GM20431 (cell line): Measurements from ENCODE around the gene CCNJL.
"Not testable (repeated sequence)": the region's sequence is repeated elsewhere in the genome, so short reads cannot be mapped to it uniquely, and the experiment has no call there.

Source experiments
- in situ Hi-C: fragments of 300-500 bp; cut with MseI, MboI; formaldehyde crosslinking; loops from one replicate; pipeline ENCODE4 v1.15.0; 2020; ENCODE audit warnings: low sequenced_read_pairs; ENCODE audit not compliant: unreplicated experiment

The CCNJL gene

DNA sequence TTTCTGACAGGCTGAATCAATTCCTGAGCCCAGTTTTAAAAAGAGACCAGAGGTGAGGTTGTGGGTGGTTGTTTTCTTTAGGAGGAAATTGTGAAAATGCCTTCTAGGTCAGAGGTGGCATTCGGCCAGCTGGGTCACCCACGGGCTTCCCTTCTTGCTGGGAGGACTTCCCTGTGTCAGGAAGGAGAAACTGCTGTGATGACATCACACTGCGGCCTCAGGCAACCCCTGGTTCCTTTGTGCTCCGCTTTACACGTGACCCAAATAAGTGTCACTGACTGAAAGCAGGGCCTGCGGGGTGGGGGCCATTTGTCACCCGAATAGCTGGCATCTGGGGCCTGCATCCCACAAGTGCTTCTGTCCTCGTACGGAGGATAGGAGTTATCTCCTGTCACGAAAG, 43.3 kb downstream of the CCNJL start:
- in situ Hi-C loops, result no loop called here

GRCh38 chr5:160268121-160268520, 44.2 kb downstream of the CCNJL start:
- in situ Hi-C loops, result no loop called here

DNA sequence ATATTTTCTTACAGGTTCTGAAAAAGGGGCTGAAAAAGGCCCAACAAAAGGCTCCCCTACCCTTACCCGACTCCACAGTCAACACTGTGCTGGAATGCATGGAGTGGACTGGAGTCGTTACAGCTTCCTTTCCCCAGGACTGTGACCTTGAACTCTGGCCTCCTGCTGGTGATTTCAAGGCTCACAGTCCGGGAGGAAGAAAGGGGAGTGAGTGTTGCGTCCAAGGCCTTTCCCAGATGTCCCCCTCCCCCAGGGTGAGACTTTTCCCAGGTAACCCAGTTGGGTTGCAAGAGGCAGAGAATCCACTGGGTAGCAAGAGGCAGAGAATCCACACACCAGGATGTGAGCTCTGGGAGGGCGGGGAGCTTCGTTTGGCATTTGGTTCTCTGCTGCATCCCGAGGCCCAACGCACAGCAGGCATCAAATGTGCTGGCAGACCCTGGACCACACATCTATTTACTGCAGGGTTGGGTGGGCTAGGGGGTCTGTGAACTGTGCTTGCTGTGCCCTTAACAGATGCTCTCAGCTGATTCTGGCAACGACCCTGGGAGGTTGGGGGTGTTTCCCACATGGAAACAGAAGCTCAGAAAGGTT, 45.5 kb downstream of the CCNJL start:
- in situ Hi-C loops, result no loop called here

- in situ Hi-C loops, result no loop called here
These were observed 46.3 kb downstream of the CCNJL start for GRCh38 chr5:160266044-160266443.

GRCh38 chr5:160263326-160263855, 49.0 kb downstream of the CCNJL start:
- in situ Hi-C loops, result no loop called here

- in situ Hi-C loops, result no loop called here
These were observed 50.0 kb downstream of the CCNJL start for GRCh38 chr5:160262151-160263074.

DNA sequence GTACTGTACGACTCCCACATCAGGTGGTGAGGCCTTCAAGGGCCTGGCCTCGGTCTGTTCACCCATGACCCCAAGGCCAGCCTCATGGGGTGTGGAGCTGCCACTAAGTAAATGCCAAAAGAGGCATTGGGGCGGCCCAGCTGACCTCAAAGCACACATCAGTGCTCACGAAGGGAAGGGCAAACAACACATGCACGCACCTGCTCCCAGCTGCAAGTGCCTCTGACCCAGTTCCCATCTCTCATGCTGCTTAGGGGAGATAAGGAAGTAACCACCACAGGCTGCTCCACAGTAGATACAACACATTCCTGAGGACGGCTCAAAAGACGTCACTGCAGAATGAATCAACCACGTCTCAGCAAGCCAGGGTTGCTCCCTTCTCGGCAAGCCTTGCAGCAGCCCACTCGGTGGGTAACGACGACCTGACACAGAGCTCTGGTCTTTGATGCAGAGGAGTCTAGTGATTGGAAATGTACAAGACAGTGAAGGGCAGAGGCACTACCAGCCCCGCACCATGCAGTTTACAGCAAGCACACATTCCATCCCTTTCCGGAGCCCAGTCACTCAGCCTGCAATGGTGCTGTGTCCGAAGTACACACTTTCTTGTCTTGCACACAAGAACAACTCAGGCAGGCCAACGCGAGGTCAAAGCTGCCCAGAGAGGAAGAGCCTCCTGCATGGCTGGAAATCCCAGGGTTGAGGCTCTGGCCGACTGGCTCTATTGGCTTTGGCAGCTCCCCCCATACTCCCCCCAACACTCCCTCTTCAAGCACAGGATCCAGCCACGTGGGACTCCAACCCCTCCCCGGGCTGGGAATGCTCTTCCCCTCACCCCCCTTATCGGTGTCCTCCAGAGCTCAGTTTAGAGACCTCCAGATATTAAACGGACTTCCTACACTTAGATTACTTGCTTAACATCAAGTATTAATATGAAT, 51.2 kb downstream of the CCNJL start:
- in situ Hi-C loops, result no loop called here

DNA sequence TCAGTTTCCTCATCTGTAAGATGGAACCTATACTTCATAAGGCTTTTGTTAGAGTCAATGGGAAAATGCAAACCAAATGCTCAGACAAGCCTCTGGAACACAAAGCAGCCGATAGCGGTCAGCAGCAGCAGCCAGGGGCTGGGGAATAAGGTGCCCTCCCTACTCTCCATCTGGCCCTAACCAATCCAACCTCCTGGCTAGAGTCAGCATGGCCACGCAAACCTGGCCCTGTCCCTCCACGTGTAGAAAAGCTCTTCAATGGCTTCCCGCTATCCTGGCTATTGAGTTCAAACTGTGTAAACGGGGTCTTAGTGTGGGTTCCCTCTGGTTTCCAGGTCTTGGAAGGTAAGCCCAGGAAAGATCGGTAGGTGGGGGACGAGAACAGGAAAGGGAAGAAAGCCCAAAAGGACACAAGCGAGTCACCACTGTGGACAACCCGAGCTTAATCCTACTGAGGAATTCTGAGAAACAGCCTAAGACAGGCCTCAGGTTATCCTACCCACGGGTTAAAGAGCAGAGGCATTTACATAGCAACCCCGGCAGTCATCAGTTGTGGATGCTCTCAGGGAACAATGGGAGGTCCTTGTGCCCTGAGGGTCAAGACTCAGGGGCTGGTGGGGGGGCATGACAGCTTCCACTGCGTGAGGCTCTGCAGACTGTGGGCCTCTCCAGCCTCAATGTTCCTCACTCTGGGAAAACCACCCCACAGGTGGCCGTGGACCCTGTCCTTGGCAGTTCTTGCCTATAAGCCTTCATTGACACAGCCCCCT, 52.2 kb downstream of the CCNJL start:
- in situ Hi-C loops, result no loop called here

- in situ Hi-C loops, result no loop called here
These were observed 53.0 kb downstream of the CCNJL start for GRCh38 chr5:160259341-160259740.

DNA sequence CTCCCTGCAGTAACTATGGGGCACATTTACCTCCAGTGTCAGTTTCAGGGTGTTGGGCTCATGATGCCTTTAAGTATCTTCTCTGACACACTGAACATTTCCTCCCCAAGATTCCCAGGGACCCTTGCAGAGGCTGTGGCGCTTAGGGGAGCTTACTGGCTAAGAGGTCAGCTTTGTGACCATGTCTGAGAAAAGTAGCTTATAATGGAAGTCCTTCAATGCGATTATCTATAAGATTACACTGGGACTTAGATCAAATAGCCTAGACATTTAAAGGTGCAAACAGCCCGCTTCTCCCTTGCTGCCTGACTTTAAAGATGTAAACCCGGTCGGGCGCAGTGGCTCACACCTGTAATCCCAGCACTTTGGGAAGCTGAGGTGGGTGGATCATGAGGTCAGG, 57.7 kb downstream of the CCNJL start:
- in situ Hi-C loops, result no loop called here

DNA sequence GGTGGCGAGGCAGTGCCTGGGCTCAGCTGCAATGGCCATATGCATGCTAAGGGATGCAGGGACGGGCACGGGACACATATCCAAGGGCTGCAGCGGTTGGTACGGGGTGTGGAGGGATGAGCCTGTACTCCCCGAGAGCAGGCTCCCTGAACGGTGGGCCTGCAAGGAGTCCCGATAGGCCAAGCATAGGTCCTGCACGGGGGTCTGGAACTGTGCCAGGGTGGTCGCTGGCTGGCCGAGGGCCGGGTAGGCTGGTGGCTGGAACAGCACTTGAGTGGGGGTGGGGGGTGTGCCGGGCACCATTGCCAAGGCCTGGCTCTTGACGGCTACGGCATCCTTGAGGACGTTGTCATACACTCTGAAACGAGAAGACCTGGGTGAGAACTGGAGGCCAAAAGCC, 58.9 kb downstream of the CCNJL start:
- in situ Hi-C loops, result no loop called here

DNA sequence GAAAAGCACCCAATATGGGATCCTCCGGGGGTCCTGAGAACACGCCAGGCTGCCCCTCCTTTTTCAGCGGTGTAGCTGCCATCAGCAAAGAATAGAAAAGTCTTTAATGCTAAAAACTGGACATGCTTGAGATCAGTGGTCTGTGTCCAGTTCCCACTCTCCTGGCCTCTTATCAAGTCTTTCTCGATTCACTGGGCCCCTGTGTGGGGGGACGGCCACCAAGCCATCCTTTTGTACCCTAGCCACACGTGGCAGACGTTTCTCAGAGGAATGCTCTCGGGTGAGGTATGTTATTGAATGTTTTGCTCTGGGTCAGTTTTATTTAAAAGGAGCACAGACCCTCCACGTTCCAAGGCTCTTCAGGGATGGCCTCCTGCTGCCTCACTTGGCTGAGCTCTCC, 59.4 kb downstream of the CCNJL start:
- in situ Hi-C loops, result no loop called here

- in situ Hi-C loops, result no loop called here
These were observed 60.8 kb downstream of the CCNJL start for GRCh38 chr5:160251406-160252155.

DNA sequence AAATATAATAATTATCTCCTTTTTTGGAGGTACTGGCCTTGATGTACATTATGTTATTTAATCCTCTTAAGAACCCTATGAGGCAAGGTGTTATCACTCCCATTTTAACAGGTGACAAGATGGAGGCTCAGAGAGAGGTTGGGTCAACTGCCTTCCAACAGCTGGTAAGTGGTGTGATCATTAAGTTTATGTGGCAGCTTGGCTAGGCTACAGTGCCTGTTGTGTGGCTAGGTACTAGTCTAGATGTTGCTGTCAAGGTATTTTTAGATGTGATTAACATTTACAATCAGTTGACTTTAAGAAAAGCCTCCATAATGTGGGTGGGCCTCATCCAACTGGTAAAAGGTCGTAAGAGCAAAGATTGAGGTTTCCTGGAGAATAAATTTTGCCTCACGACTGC, 61.5 kb downstream of the CCNJL start:
- in situ Hi-C loops, result no loop called here

- in situ Hi-C loops, result no loop called here
These were observed 62.1 kb downstream of the CCNJL start for GRCh38 chr5:160250226-160250625.

- in situ Hi-C loops, result not testable (repeated sequence)
These were observed 62.8 kb downstream of the CCNJL start for GRCh38 chr5:160249570-160249969.

DNA sequence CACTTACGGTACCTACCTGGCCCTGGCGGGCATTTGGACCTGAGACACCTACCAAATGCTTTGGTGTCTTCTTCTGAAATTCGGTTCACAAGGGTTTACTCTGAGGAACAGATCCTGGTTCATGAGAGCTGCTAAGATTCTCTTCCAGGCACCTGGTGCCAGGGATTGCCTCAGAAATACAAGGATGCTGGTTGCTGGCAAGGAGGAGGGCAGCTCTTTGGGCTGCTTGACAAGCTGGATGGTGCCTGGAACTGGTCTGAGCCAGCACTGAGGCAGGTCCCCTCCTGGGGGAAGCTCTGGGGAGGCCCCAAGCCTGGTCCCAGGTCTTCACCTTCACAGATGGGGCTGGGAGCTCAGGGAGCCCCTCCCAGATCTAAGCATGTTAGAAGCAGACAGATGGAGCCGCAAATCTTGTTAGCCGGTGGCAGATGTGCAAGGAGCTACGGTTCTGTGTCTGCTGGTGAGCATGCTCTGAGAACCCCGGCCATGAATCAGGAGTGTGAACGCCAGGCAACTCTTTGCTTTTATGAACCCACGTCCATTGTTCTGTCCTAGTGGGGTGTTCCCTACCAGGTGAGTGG, 66.8 kb downstream of the CCNJL start:
- in situ Hi-C loops, result no loop called here

DNA sequence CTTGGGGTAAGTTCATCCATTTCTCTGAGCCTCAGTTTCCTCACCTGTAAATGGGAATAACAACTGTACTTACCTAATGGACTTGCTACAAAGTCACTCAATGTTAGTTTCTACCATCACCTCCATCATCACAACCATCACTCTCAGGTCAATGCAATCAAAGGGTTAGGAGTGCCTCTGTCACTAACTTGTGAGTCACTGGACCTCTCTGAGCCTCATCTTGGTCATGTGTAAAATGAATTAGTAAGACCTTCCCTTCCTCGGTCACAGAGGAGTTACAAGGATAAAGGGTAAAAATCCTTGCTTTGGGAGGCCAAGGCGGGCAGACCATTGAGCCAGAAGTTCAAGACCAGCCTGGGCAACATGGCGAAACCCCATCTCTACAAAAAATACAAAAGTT, 70.2 kb downstream of the CCNJL start:
- in situ Hi-C loops, result no loop called here

GRCh38 chr5:160240350-160240749, 72.0 kb downstream of the CCNJL start:
- in situ Hi-C loops, result no loop called here
